ENCODE measurements around the gene PKP4.
"Not testable (repeated sequence)": the region's sequence is repeated elsewhere in the genome, so short reads cannot be mapped to it uniquely, and the experiment has no call there.

PKP4 gene, protein sequence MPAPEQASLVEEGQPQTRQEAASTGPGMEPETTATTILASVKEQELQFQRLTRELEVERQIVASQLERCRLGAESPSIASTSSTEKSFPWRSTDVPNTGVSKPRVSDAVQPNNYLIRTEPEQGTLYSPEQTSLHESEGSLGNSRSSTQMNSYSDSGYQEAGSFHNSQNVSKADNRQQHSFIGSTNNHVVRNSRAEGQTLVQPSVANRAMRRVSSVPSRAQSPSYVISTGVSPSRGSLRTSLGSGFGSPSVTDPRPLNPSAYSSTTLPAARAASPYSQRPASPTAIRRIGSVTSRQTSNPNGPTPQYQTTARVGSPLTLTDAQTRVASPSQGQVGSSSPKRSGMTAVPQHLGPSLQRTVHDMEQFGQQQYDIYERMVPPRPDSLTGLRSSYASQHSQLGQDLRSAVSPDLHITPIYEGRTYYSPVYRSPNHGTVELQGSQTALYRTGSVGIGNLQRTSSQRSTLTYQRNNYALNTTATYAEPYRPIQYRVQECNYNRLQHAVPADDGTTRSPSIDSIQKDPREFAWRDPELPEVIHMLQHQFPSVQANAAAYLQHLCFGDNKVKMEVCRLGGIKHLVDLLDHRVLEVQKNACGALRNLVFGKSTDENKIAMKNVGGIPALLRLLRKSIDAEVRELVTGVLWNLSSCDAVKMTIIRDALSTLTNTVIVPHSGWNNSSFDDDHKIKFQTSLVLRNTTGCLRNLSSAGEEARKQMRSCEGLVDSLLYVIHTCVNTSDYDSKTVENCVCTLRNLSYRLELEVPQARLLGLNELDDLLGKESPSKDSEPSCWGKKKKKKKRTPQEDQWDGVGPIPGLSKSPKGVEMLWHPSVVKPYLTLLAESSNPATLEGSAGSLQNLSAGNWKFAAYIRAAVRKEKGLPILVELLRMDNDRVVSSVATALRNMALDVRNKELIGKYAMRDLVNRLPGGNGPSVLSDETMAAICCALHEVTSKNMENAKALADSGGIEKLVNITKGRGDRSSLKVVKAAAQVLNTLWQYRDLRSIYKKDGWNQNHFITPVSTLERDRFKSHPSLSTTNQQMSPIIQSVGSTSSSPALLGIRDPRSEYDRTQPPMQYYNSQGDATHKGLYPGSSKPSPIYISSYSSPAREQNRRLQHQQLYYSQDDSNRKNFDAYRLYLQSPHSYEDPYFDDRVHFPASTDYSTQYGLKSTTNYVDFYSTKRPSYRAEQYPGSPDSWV

GRCh38 chr2:158456309-158457066 lies at the start of gene PKP4, which contains the start of gene CCDC148:
PKP4 (plus strand) TSS chr2:158456952; CDS start chr2:158533185, 76,233 bp downstream.
CCDC148 (minus strand) TSS chr2:158456753; CDS start chr2:158456439, 314 bp downstream.
- DNase-seq: peak; percentile 86

DNA sequence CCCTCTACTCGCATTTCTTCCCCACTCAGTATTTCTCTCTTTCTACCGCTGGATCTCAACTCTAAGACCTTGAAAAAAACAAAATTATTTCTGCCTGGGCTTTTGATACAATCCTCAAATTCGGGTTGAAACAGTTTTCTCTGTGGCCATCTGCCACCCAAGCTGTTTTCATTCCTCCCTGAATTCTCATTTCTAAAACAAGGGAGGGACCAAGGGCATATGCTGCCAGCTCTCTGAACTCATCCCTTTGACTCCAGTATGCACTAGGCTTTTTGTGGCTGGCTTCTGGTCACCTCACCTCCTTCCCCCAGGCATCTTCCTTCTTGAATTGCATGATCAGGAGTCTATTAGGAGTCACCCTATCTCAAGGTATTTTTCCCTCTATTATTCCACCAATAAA lies 49.7 kb upstream of the PKP4 start:
- peak; percentile 96 for DNase-seq

GRCh38 chr2:158410132-158410531 lies 46.6 kb upstream of the PKP4 start:
- DNase-seq: no peak

GRCh38 chr2:158411748-158412147 lies 45.0 kb upstream of the PKP4 start:
- DNase-seq: no peak

DNA sequence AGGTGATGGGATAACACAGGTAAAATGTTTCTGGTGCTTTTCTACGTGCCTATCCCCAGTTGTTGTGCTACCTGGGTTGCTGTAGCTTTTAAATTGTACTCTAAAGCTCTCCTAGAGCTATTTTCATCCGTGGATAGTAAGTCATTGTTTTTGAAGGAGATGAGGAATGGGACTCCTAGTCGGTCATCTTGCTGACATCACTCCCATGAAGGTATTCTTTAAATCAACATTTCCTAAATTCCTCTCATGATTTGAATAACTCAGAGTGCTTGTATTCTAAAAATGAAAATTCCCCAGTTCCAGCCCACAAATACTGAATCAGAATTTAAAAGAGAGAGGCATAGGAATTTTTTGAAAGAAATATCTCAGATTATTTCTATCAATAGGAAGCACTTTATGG lies 44.5 kb upstream of the PKP4 start:
- no peak for DNase-seq

DNA sequence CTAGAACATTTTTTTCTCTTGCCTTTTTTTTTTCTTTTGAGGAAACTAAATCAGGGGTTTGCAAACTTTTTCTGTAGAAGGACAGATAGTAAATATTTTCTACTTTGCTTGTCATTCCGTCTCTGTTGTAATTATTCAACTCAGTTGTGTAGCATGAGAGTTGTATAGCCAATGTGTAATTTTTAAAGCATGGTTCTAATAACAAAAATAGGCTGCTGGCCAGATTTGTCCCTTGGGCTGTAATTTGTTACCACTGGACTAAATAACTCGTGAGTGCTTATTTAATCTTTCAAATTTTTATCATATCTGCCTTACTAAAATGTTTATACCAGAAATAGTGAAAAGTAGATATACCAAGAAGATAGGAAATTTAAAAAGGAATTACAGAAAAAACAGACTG lies 43.2 kb upstream of the PKP4 start:
- no peak for DNase-seq

DNA sequence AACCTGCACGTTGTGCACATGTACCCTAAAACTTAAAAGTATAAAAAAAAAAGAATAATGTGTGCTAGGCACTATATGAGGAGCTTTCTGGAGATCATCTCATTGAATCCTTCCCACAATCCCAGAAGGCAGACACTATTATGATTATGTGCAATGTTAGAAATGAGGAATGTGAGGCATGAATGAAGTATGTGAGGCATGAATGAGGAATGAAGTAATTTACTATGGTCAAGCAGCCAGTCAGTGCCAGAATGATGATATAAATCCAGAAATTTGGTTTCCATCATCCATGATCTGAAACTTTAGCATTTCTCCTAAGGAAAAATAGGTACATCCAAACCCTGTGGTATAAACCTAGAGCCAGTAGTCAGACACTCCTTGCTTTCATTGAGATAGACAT lies 42.2 kb upstream of the PKP4 start:
- DNase-seq: no peak

DNA sequence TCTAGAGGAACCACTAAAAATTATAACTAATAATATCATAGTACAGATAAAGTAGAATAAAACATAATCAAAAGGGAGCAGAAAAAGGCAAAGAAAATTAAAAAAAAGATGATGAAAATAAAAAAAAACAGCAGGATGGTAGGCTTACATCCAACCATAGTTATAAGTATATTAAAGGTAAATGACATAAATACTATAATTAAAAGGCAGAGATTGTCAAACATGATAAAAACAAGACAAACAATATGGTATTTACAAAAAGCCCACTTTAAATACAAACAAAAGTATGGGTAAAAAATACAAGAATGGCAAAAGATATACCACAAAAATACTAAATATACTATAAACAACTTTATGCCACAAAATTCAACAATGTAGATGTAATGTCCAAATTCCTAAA lies 24.6 kb upstream of the PKP4 start:
- DNase-seq: no peak

DNA sequence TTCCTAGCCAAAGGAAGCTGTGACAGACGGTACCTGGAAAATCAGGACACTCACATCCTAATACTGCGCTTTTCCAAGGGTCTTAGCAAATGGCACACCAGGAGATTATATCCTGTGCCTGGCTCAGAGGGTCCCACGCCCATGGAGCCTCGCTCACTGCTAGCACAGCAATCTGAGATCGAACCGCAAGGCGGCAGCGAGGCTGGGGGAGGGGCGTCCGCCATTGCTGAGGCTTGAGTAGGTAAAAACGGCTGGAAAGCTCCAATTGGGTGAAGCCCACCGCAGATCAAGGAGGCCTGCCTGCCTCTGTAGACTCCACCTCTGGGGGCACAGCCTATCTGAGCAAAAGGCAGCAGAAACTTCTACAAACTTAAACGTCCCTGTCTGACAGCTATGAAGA lies 23.0 kb upstream of the PKP4 start:
- not testable (repeated sequence) for DNase-seq

GRCh38 chr2:158439062-158439461 lies 17.7 kb upstream of the PKP4 start:
- not testable (repeated sequence) for DNase-seq

GRCh38 chr2:158443606-158444005 lies 13.1 kb upstream of the PKP4 start:
- DNase-seq: no peak

DNA sequence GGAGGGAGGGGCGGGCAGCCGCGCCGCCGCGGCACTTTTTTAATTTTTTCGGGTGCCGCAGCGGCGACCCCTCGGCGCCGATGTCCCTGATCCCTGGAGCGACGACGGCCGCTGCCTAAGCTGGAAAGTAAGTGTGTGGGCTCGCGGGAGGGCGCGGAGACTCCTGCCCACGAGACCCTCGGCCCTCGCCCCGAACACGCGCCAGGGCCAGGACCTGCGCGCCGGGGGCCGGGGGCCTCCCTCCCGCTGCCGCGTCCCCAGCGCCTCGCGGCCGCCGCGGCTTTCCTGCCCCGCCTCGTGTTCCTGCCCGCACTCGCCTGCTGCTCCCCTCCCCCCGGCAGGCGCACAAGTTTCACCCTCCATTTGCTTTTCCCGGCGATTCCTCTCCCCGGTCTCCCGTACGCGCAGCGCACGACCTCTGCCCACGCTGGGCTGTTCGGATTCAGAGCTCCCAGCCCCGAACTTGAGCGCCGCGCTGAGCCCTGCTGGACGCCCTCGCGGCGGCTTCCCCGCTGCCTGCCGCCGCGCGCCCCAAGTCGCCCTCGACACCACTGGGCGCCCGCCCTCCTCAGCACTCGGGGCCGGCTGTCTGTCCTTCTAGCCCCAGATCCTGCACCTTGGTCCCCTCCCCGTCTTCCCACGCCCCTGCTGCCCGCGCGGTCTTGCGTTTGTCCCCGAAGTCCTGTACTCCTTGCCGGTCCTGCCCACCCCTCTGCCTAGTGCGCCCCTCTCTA lies 507 bp downstream of the PKP4 start:
- DNase-seq: peak; percentile 48

DNA sequence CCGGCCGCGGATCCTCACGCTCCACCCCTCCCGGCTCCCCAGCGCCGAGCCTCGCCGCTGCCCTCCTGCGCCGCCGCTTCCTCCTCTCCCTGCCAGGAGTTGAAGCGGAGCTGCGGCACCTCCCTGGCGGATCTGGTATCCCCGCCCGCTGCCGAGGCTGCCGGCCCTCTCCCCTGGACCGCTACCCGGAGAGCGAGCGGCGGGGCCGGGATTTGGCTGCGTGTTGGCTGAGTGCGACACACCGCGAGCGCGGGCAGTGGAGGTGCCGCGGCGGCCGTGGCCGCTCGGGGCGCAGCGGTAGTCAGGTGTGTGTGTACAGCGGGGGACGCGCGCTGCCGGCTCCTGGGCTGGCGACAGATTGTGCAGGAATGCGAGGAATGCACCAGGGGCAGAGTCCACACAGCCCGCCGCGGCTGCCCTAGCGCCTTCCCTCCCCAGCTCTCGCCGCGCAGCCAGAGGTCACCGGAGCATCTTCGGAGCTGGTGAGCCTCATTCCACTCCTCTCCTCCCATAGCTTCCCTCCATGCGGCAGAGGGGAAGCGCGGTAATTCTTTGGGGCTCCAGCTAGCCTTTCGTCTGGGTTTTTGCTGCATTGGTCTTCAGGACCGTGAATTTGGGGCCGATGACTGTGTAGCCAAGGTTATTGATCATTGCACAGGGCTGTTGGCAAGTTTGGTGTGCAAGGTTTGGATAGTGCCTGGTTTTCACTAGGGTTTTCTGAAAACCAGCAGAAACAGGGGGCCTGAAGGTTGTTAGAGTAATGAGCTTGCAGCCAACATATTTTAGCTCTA lies 1.3 kb downstream of the PKP4 start:
- peak; percentile 48 for DNase-seq

DNA sequence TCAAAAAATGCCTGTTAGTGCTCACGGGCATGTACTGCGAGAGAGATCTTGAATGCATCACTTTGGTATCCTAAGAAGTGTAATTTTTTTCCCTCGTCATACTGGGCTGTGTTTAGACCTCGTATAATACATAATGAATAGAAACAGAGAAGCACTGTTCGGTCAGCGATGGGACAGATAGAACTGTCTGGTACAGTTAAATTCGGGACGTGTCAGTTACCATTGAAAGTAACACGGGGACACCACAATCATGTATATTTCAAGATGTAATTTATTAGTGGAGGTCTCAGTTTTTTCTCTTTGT lies 1.8 kb downstream of the PKP4 start:
- no peak for DNase-seq

DNA sequence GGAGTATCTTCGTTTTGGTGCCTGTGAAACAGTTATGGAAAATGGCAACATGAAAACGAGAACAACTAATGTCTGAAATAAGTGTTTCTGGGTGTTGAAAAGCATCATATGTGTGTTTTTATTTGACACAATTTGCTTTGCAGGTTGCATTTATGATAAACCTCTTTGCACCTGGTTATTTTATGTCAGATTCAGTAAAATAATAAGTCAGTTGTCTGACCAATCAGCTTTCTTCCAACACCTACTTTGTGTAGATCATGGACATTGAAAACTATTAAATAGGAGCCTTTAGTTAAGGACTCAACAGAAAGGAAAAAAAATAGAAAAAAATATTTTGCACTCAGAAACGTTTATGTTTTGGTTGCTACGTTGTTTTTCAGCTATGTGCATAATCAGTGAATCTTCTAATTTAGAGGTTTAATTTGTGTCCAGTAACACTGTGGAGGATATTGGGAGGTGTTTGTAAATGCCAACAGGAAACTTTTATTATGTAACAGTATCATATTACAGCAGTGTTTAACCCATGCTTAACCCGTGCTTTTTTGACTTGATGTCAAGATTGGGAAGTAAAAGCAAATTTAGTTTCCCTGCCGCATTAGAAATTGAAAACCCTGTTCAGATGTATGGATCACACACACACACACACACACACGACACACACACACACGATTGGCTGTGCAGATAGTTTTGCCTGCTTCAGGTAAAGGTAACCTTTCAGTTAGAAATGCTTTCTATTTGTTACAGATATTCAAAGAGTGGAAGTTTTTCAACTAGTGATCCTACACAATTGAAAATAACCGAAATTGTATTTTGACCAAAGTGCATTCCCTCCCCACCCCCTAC lies 2.6 kb downstream of the PKP4 start:
- no peak for DNase-seq

GRCh38 chr2:158460632-158461297 lies 4.0 kb downstream of the PKP4 start:
- no peak for DNase-seq

- no peak for DNase-seq
Observed at GRCh38 chr2:158463496-158464095, 6.8 kb downstream of the PKP4 start.

DNA sequence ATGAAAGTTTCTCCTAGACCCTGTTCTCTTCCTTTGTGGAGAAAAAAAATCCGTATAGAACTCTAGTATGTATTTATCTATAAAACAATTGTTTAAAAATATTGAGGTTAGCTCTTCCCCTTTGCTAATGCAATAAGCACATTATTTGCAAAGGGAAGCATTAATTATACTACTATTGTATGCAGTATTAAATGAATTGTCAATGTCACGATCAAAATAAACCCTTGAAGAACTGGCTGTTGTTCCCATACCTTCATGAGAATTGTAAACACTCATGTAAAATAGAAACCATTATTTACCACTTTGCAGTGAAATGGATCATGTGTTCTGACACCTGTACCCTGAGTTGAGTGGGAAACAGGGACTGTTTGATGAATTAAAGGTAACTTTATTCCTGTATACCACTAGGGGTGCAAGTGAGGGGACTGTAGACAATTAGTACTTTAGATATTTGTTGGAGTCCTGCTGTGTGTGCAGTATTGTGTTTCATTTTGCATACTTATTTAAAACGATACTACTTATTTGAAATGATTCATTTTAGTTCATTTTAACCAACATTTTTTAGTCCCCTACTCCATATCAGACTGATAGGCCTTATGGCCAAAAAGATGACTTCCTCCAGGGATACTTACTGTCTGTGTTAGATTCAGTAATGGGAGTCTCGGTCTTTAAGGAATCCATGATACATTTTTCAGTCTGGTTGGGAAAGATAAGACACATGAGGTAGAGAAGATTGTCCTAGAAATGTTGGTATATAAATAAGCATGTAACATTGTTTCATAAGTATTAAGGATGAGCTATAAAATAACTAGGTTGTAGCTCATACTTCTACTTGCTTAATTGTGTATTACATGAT lies 7.9 kb downstream of the PKP4 start:
- DNase-seq: peak; percentile 39

Measured in NCI-H1694 treated with DMSO at 0.1 percent for 48 hours (cell line).